ENCODE results near the gene WIZ.

Gene WIZ

DNA sequence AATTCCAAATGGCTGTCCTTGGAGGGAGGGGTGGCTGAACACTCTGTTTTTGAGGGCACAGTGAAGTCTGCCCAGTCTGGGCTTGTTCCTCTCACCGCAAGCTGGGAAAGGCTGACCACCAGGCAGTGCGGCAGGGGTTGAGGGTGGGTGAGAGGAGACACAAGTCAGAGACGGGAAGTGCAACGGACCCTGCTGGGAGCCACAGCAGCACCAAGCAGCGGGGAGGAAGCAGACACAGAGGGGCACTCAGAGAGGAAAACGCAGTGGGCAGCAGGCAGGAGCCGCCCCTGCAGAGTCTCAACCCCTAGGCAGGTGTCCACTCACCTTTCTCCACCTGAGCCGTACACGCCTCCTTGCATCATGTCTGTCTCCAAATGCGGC is 46.6 kb downstream of the WIZ start:
- peaks cover 59% of the 10 kb centered on the region for H3K79me2 ChIP-seq (ENCODE audit: control insufficient read depth, insufficient read depth, low read length)
- no peaks in the 10 kb centered on the region for H3K4me1 ChIP-seq (ENCODE audit: control insufficient read depth, low read depth, low read length)
- H3K4ac ChIP-seq (ENCODE audit: low read depth, low read length): no peak overlapping the region
- no peak overlapping the region for H3K56ac ChIP-seq (ENCODE audit: low read length)
- no peak overlapping the region for H2BK15ac ChIP-seq (replicated peaks; ENCODE audit: low read depth)
- no peak overlapping the region for H3K18ac ChIP-seq (ENCODE audit: low read length)
- H3K4me3 ChIP-seq (ENCODE audit: low read length): no peak overlapping the region
- H3K27me3 ChIP-seq (ENCODE audit: insufficient read depth, low read length, poor library complexity): no peaks in the 10 kb centered on the region
- no peak overlapping the region for H2BK5ac ChIP-seq (ENCODE audit: low read length)
- no peak for DNase-seq
- no peak overlapping the region for H4K8ac ChIP-seq (ENCODE audit: low read depth, low read length)
- no peak overlapping the region for H2BK120ac ChIP-seq (ENCODE audit: low read depth, low read length)
- H3K23ac ChIP-seq (ENCODE audit: low read length): no peak overlapping the region
- no peak overlapping the region for H2AK5ac ChIP-seq (ENCODE audit: low read length)
- no peak overlapping the region for H3K4me2 ChIP-seq (ENCODE audit: low read length)
- no peak overlapping the region for H4K5ac ChIP-seq (ENCODE audit: low read length)
- peaks cover 30% of the 10 kb centered on the region for H3K79me1 ChIP-seq (ENCODE audit: low read length)
- no peak overlapping the region for H3K27ac ChIP-seq (ENCODE audit: low read depth, low read length)
- no peak overlapping the region for H3K9ac ChIP-seq (ENCODE audit: low read length)
- no CpG with 5 or more reads among the region's 10 CpGs for WGBS (ENCODE audit: extremely low coverage, insufficient coverage, low lambda C conversion rate)
- H3K36me3 ChIP-seq (ENCODE audit: control insufficient read depth, insufficient read depth, low read length): peaks cover 7% of the 10 kb centered on the region

DNA sequence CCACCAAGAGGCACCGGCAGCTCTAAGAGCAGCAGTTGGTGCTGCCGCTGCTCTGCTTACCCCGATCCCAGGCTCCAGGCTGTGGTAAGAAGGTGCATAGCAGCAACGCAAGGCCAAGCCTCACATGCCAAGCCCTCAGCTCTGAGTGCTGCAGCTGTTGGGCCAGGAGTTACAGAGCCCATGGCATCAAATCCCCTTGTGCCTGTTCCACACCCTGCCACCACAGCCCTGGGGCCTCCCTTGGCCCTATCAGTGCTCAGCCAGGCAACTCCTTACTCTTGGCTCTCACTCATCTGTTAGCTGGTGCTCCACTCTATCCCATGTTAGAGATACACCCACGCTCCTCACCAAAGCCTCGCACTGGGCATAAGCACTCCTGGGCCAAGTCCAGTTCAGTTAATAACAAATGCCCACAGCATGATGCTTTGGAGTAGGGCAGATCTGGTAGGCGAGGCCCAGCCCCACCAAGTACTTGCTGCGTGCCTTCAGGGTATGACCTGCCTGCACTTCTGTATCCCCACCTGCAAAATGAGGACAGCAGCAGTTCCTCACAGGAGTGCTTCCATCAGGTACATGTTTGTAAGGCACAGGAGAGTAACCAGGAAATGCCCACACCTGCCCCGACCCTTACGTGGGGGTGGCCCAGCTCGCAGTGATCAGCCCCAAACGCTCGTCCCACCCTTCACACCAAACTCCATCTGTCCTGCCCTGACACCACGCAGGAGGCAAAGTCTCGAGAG is 47.2 kb downstream of the WIZ start:
- no peak for DNase-seq
- peaks cover 30% of the 10 kb centered on the region for H3K79me1 ChIP-seq (ENCODE audit: low read length)

GRCh38 chr19:15401397-15401710 is 48.4 kb downstream of the WIZ start:
- no peak overlapping the region for H3K4me2 ChIP-seq (ENCODE audit: low read length)
- H2AK5ac ChIP-seq (ENCODE audit: low read length): no peak overlapping the region
- no peak overlapping the region for H3K18ac ChIP-seq (ENCODE audit: low read length)
- H3K23ac ChIP-seq (ENCODE audit: low read length): no peak overlapping the region
- peaks cover 14% of the 10 kb centered on the region for H3K36me3 ChIP-seq (ENCODE audit: control insufficient read depth, insufficient read depth, low read length)
- no peak overlapping the region for H3K4ac ChIP-seq (ENCODE audit: low read depth, low read length)
- no peak overlapping the region for H3K56ac ChIP-seq (ENCODE audit: low read length)
- H2BK5ac ChIP-seq (ENCODE audit: low read length): no peak overlapping the region
- no peaks in the 10 kb centered on the region for H3K4me1 ChIP-seq (ENCODE audit: control insufficient read depth, low read depth, low read length)
- H3K9ac ChIP-seq (ENCODE audit: low read length): no peak overlapping the region
- no CpG with 5 or more reads among the region's 17 CpGs for WGBS (ENCODE audit: extremely low coverage, insufficient coverage, low lambda C conversion rate)
- H2BK15ac ChIP-seq (replicated peaks; ENCODE audit: low read depth): no peak overlapping the region
- H4K8ac ChIP-seq (ENCODE audit: low read depth, low read length): no peak overlapping the region
- H3K79me2 ChIP-seq (ENCODE audit: control insufficient read depth, insufficient read depth, low read length): peaks cover 47% of the 10 kb centered on the region
- DNase-seq: no peak
- no peaks in the 10 kb centered on the region for H3K27me3 ChIP-seq (ENCODE audit: insufficient read depth, low read length, poor library complexity)
- peaks cover 30% of the 10 kb centered on the region for H3K79me1 ChIP-seq (ENCODE audit: low read length)
- no peak overlapping the region for H3K4me3 ChIP-seq (ENCODE audit: low read length)
- H2BK120ac ChIP-seq (ENCODE audit: low read depth, low read length): no peak overlapping the region
- H4K5ac ChIP-seq (ENCODE audit: low read length): no peak overlapping the region
- H3K27ac ChIP-seq (ENCODE audit: low read depth, low read length): no peak overlapping the region

More for the DNA sequence above, 47.2 kb downstream of the WIZ start:
- Histone ChIP-seq H3K18ac (ENCODE audit: low read length) (no peak overlapping the region), H3K4me2 (ENCODE audit: low read length) (no peak overlapping the region), H2BK5ac (ENCODE audit: low read length) (no peak overlapping the region), H4K8ac (ENCODE audit: low read depth, low read length) (no peak overlapping the region), H2BK15ac (replicated peaks; ENCODE audit: low read depth) (no peak overlapping the region), H3K27me3 (ENCODE audit: insufficient read depth, low read length, poor library complexity) (no peaks in the 10 kb centered on the region), H2BK120ac (ENCODE audit: low read depth, low read length) (no peak overlapping the region), H3K4me3 (ENCODE audit: low read length) (no peak overlapping the region), H3K27ac (ENCODE audit: low read depth, low read length) (no peak overlapping the region), H3K4me1 (ENCODE audit: control insufficient read depth, low read depth, low read length) (no peaks in the 10 kb centered on the region), H4K5ac (ENCODE audit: low read length) (no peak overlapping the region), H3K79me2 (ENCODE audit: control insufficient read depth, insufficient read depth, low read length) (peaks cover 55% of the 10 kb centered on the region), H3K23ac (ENCODE audit: low read length) (no peak overlapping the region), H3K36me3 (ENCODE audit: control insufficient read depth, insufficient read depth, low read length) (peaks cover 10% of the 10 kb centered on the region), H3K4ac (ENCODE audit: low read depth, low read length) (no peak overlapping the region), H3K9ac (ENCODE audit: low read length) (no peak overlapping the region), H3K56ac (ENCODE audit: low read length) (no peak overlapping the region), H2AK5ac (ENCODE audit: low read length) (no peak overlapping the region)
- no CpG with 5 or more reads among the region's 15 CpGs for WGBS (ENCODE audit: extremely low coverage, insufficient coverage, low lambda C conversion rate)

- Histone ChIP-seq H4K8ac (ENCODE audit: low read depth, low read length) (no peak overlapping the region), H3K36me3 (ENCODE audit: control insufficient read depth, insufficient read depth, low read length) (peaks cover 14% of the 10 kb centered on the region), H4K5ac (ENCODE audit: low read length) (no peak overlapping the region), H3K4me3 (ENCODE audit: low read length) (no peak overlapping the region), H2BK5ac (ENCODE audit: low read length) (no peak overlapping the region), H2BK15ac (replicated peaks; ENCODE audit: low read depth) (no peak overlapping the region), H3K4me1 (ENCODE audit: control insufficient read depth, low read depth, low read length) (no peaks in the 10 kb centered on the region), H3K9ac (ENCODE audit: low read length) (no peak overlapping the region), H3K56ac (ENCODE audit: low read length) (no peak overlapping the region), H2BK120ac (ENCODE audit: low read depth, low read length) (no peak overlapping the region), H3K79me1 (ENCODE audit: low read length) (peaks cover 27% of the 10 kb centered on the region), H3K18ac (ENCODE audit: low read length) (no peak overlapping the region), H3K23ac (ENCODE audit: low read length) (no peak overlapping the region), H3K27ac (ENCODE audit: low read depth, low read length) (no peak overlapping the region), H3K79me2 (ENCODE audit: control insufficient read depth, insufficient read depth, low read length) (peaks cover 42% of the 10 kb centered on the region), H3K27me3 (ENCODE audit: insufficient read depth, low read length, poor library complexity) (no peaks in the 10 kb centered on the region), H2AK5ac (ENCODE audit: low read length) (no peak overlapping the region), H3K4ac (ENCODE audit: low read depth, low read length) (no peak overlapping the region), H3K4me2 (ENCODE audit: low read length) (no peak overlapping the region)
- WGBS (ENCODE audit: extremely low coverage, insufficient coverage, low lambda C conversion rate): no CpG with 5 or more reads among the region's 29 CpGs
- DNase-seq: no peak
Measured at GRCh38 chr19:15400521-15401396, 49.0 kb downstream of the WIZ start.

- no peak overlapping the region for H2BK5ac ChIP-seq (ENCODE audit: low read length)
- no peak overlapping the region for H4K8ac ChIP-seq (ENCODE audit: low read depth, low read length)
- no peak overlapping the region for H3K9ac ChIP-seq (ENCODE audit: low read length)
- peaks cover 27% of the 10 kb centered on the region for H3K79me1 ChIP-seq (ENCODE audit: low read length)
- H3K4me2 ChIP-seq (ENCODE audit: low read length): no peak overlapping the region
- no peak overlapping the region for H3K23ac ChIP-seq (ENCODE audit: low read length)
- DNase-seq: no peak
- no peak overlapping the region for H3K4ac ChIP-seq (ENCODE audit: low read depth, low read length)
- H3K18ac ChIP-seq (ENCODE audit: low read length): no peak overlapping the region
- no peaks in the 10 kb centered on the region for H3K27me3 ChIP-seq (ENCODE audit: insufficient read depth, low read length, poor library complexity)
- H3K36me3 ChIP-seq (ENCODE audit: control insufficient read depth, insufficient read depth, low read length): peaks cover 14% of the 10 kb centered on the region
- H2BK15ac ChIP-seq (replicated peaks; ENCODE audit: low read depth): no peak overlapping the region
- H4K5ac ChIP-seq (ENCODE audit: low read length): no peak overlapping the region
- peaks cover 34% of the 10 kb centered on the region for H3K79me2 ChIP-seq (ENCODE audit: control insufficient read depth, insufficient read depth, low read length)
- WGBS (ENCODE audit: extremely low coverage, insufficient coverage, low lambda C conversion rate): no CpG with 5 or more reads among the region's 14 CpGs
- H2AK5ac ChIP-seq (ENCODE audit: low read length): no peak overlapping the region
- H2BK120ac ChIP-seq (ENCODE audit: low read depth, low read length): no peak overlapping the region
- no peaks in the 10 kb centered on the region for H3K4me1 ChIP-seq (ENCODE audit: control insufficient read depth, low read depth, low read length)
- H3K27ac ChIP-seq (ENCODE audit: low read depth, low read length): no peak overlapping the region
- no peak overlapping the region for H3K56ac ChIP-seq (ENCODE audit: low read length)
- H3K4me3 ChIP-seq (ENCODE audit: low read length): no peak overlapping the region
Measured at GRCh38 chr19:15399635-15400034, 50.1 kb downstream of the WIZ start.

All from mesendoderm (in vitro differentiated cells).